Neural cell (in vitro differentiated cells): Measurements from ENCODE around the gene ANK2. TPM values are rescaled to one million over a fixed set of nuclear protein-coding genes. Genes with fewer than 3 reads are reported as not detected.

Experiments used
- H2AFZ ChIP-seq: fragments of 200-600, 300-800 bp; sonication (generic), shearing (Covaris generic); 2 replicates; pipeline ENCODE4 v1.6.0; 2014; ENCODE audit warnings: low read depth, mild to moderate bottlenecking, antibody characterized with exemption, low read length, moderate library complexity
- H3F3A ChIP-seq: fragments of 200-600 bp; shearing (Covaris generic); 2 replicates; pipeline ENCODE4 v1.6.1; 2016; ENCODE audit warnings: mild to moderate bottlenecking, moderate library complexity, mixed read lengths, antibody characterized with exemption, low read length; ENCODE audit not compliant: insufficient read depth, poor library complexity, severe bottlenecking
- H3K27ac ChIP-seq: fragments of 200-600, 300-800 bp; sonication (generic), shearing (Covaris generic); 2 replicates; pipeline ENCODE4 v1.5.1; 2014; ENCODE audit warnings: mild to moderate bottlenecking, low read length, moderate library complexity
- H3K27me3 ChIP-seq: fragments of 300-800, 200-600 bp; sonication (generic), shearing (Covaris generic); 2 replicates; pipeline ENCODE4 v1.6.0; 2014; ENCODE audit warnings: mild to moderate bottlenecking, low read depth, low read length, moderate library complexity; ENCODE audit not compliant: insufficient read depth
- H3K36me3 ChIP-seq: fragments of 300-800, 200-600 bp; sonication (generic), shearing (Covaris generic); 2 replicates; pipeline ENCODE4 v1.5.1; 2014; ENCODE audit warnings: mild to moderate bottlenecking, antibody characterized with exemption, low read length, moderate library complexity; ENCODE audit not compliant: insufficient read depth
- H3K4me2 ChIP-seq: fragments of 300-800, 200-600 bp; sonication (generic), shearing (Covaris generic); 2 replicates; pipeline ENCODE4 v1.6.0; 2014; ENCODE audit warnings: mild to moderate bottlenecking, low read length
- H3K4me3 ChIP-seq: fragments of 300-800, 200-600 bp; sonication (generic), shearing (Covaris generic); 2 replicates; pipeline ENCODE4 v1.5.1; 2014; ENCODE audit warnings: mild to moderate bottlenecking, low read length, moderate library complexity
- H3K79me2 ChIP-seq: fragments of 200-600 bp; shearing (Covaris generic); replicated peaks from 2 replicates; pipeline ENCODE4 v1.6.0; 2014; ENCODE audit warnings: mild to moderate bottlenecking, low read length, moderate library complexity; ENCODE audit not compliant: insufficient read depth
- H3K9ac ChIP-seq: fragments of 300-800, 200-600 bp; sonication (generic), shearing (Covaris generic); 2 replicates; pipeline ENCODE4 v1.6.1; 2016; ENCODE audit warnings: mild to moderate bottlenecking, low read length, mixed read lengths
- H3K9me2 ChIP-seq: fragments of 200-600 bp; shearing (Covaris generic); 2 replicates; pipeline ENCODE4 v1.6.1; 2016; ENCODE audit warnings: mild to moderate bottlenecking, low read length, mixed read lengths; ENCODE audit not compliant: insufficient read depth
- H3K9me3 ChIP-seq: fragments of 200-600, 300-800 bp; sonication (generic), shearing (Covaris generic); 2 replicates; pipeline ENCODE4 v1.6.1; 2016; ENCODE audit warnings: mild to moderate bottlenecking, mixed run types, low read length, moderate library complexity, mixed read lengths
- H4K20me1 ChIP-seq: fragments of 200-600 bp; shearing (Covaris generic); 2 replicates; pipeline ENCODE4 v1.6.1; 2016; ENCODE audit warnings: mild to moderate bottlenecking, mixed run types; ENCODE audit not compliant: insufficient read depth
- CTCF ChIP-seq: fragments of 450-650 bp; IDR thresholded peaks from 2 replicates; pipeline ENCODE4 v1.5.1; 2014; ENCODE audit warnings: antibody characterized with exemption, mild to moderate bottlenecking, moderate library complexity; ENCODE audit not compliant: poor library complexity, severe bottlenecking
- EP300 ChIP-seq: fragments of 450-650 bp; conservative IDR thresholded peaks from 2 replicates; pipeline ENCODE4 v1.6.1; 2014; ENCODE audit warnings: antibody characterized with exemption, mild to moderate bottlenecking, moderate library complexity; ENCODE audit not compliant: poor library complexity, severe bottlenecking
- EZH2 ChIP-seq: fragments of 200-600, 300-800 bp; shearing (Covaris generic), sonication (generic); IDR thresholded peaks from 2 replicates; pipeline ENCODE4 v1.6.1; 2014; ENCODE audit warnings: antibody characterized with exemption, low read length, borderline replicate concordance, mild to moderate bottlenecking; ENCODE audit not compliant: insufficient read depth, poor library complexity, severe bottlenecking
- MXI1 ChIP-seq: fragments of 450-650 bp; conservative IDR thresholded peaks from 2 replicates; pipeline ENCODE4 v1.6.1; 2014; ENCODE audit warnings: antibody characterized with exemption, mild to moderate bottlenecking; ENCODE audit not compliant: poor library complexity, severe bottlenecking
- RAD21 ChIP-seq: fragments of 450-650 bp; conservative IDR thresholded peaks from 2 replicates; pipeline ENCODE4 v1.6.1; 2014; ENCODE audit warnings: antibody characterized with exemption, mild to moderate bottlenecking, moderate library complexity
- REST ChIP-seq: IDR thresholded peaks from 2 replicates; pipeline ENCODE4 v1.6.1; 2012; ENCODE audit warnings: borderline replicate concordance
- SMC3 ChIP-seq: fragments of 450-650 bp; conservative IDR thresholded peaks from 2 replicates; pipeline ENCODE4 v1.6.1; 2014; ENCODE audit warnings: antibody characterized with exemption, mild to moderate bottlenecking, moderate library complexity; ENCODE audit not compliant: poor library complexity
- TAF1 ChIP-seq: IDR thresholded peaks from 2 replicates; pipeline ENCODE4 v1.6.1; 2012; ENCODE audit warnings: low read depth
- polyA plus RNA-seq: library from polyadenylated mRNA; depleted of rRNA; stranded (reverse); fragments of >200 nt; gene quantifications from 2 replicates; pipeline ENCODE4 v1.2.3, GENCODE V29; 2014

ANK2 gene
- polyA plus RNA-seq, 1 donor from 2014 or later: 52.0 TPM

- Histone ChIP-seq H3K27ac (no peak overlapping the region), H3K4me3 (no peak overlapping the region), H3K27me3 (no peaks in the 10 kb centered on the region), H2AFZ (no peak overlapping the region), H3F3A (no peaks in the 10 kb centered on the region), H3K9me2 (no peaks in the 10 kb centered on the region), H3K4me2 (no peak overlapping the region), H3K79me2 (no peaks in the 10 kb centered on the region), H4K20me1 (no peaks in the 10 kb centered on the region), H3K36me3 (no peaks in the 10 kb centered on the region), H3K9me3 (no peaks in the 10 kb centered on the region), H3K9ac (no peak overlapping the region)
- TF ChIP-seq SMC3: no peak
- no peak for TF ChIP-seq CTCF
- TF ChIP-seq REST: no peak
- no peak for TF ChIP-seq EZH2
- TF ChIP-seq EP300: no peak
- TF ChIP-seq MXI1: no peak
- TF ChIP-seq RAD21: no peak
- no peak for TF ChIP-seq TAF1
Observed at GRCh38 chr4:113043591-113043990, 5.9 kb upstream of the ANK2 start.

GRCh38 chr4:113050371-113050755, 910 bp downstream of the ANK2 start:
- Histone ChIP-seq H2AFZ (no peak overlapping the region), H3K27ac (peak overlapping the region; percentile 69), H3K4me2 (peak overlapping the region; percentile 81)

More at GRCh38 chr4:113050371-113050755, 910 bp downstream of the ANK2 start:
- Histone ChIP-seq H3K79me2 (peaks cover 45% of the 10 kb centered on the region), H3K9ac (peak overlapping the region; percentile 69), H3K9me3 (no peaks in the 10 kb centered on the region), H3K9me2 (no peaks in the 10 kb centered on the region), H3F3A (peaks cover 8% of the 10 kb centered on the region), H4K20me1 (no peaks in the 10 kb centered on the region), H3K36me3 (no peaks in the 10 kb centered on the region), H3K4me3 (peak overlapping the region; percentile 67), H3K27me3 (no peaks in the 10 kb centered on the region)
- TF ChIP-seq RAD21 (no peak), CTCF (peak; percentile 29)
